ENCODE data around the gene PTPRG. TPM values are rescaled to one million over a fixed set of nuclear protein-coding genes. Genes with fewer than 3 reads are reported as not detected.

PTPRG gene
- total and polyA plus RNA-seq, 4 donors, result 3.6 to 35.6 (median 8.1) TPM

DNA sequence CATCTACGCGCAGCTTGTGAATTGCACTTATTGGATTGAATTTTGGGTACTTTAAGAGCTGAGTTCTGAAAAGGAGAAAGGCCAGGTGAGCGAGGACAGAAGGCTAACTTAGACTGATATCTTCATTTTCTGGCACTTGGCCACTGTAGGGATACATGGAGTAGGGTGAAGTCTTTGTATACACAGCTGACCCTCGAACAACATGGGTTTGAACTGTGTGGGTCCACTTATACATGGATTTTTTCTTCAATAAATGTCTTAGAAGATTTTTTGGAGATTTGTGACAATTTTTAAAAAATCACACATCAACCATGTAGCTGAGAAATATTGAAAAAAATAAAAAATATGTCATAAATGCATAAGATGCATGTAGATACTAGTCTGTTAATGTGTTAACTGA, 18.3 kb downstream of the PTPRG start:
- Histone ChIP-seq H3K27me3 (ENCODE audit: control insufficient read depth in 4 of 4, insufficient read depth in 4 of 4, low read length in 3 of 4) (no peaks in the 10 kb centered on the region), H3K9ac (ENCODE audit: low read depth in 1 of 2, low read length in 2 of 2) (no peak overlapping the region), H3K4me1 (ENCODE audit: control insufficient read depth in 4 of 4, insufficient read depth in 4 of 4, low read length in 3 of 4) (peaks cover 0 to 4% (median 1%) of the 10 kb centered on the region in 4 donors), H3K27ac (ENCODE audit: low read depth in 1 of 2, low read length in 2 of 2) (no peak overlapping the region), H3K4me3 (ENCODE audit: low read depth in 1 of 3, low read length in 3 of 3) (no peak overlapping the region), H3K9me3 (ENCODE audit: control insufficient read depth in 4 of 4, low read length in 3 of 4) (no peaks in the 10 kb centered on the region), H3K36me3 (ENCODE audit: control insufficient read depth in 4 of 4, insufficient read depth in 3 of 4, low read depth in 1 of 4, low read length in 3 of 4) (no peaks in the 10 kb centered on the region)
- TF ChIP-seq, protein P1, sequence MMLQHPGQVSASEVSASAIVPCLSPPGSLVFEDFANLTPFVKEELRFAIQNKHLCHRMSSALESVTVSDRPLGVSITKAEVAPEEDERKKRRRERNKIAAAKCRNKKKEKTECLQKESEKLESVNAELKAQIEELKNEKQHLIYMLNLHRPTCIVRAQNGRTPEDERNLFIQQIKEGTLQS (IDR thresholded peaks at IDR 0.05), result no peak
- TF ChIP-seq, protein P2, sequence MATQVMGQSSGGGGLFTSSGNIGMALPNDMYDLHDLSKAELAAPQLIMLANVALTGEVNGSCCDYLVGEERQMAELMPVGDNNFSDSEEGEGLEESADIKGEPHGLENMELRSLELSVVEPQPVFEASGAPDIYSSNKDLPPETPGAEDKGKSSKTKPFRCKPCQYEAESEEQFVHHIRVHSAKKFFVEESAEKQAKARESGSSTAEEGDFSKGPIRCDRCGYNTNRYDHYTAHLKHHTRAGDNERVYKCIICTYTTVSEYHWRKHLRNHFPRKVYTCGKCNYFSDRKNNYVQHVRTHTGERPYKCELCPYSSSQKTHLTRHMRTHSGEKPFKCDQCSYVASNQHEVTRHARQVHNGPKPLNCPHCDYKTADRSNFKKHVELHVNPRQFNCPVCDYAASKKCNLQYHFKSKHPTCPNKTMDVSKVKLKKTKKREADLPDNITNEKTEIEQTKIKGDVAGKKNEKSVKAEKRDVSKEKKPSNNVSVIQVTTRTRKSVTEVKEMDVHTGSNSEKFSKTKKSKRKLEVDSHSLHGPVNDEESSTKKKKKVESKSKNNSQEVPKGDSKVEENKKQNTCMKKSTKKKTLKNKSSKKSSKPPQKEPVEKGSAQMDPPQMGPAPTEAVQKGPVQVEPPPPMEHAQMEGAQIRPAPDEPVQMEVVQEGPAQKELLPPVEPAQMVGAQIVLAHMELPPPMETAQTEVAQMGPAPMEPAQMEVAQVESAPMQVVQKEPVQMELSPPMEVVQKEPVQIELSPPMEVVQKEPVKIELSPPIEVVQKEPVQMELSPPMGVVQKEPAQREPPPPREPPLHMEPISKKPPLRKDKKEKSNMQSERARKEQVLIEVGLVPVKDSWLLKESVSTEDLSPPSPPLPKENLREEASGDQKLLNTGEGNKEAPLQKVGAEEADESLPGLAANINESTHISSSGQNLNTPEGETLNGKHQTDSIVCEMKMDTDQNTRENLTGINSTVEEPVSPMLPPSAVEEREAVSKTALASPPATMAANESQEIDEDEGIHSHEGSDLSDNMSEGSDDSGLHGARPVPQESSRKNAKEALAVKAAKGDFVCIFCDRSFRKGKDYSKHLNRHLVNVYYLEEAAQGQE (IDR thresholded peaks at IDR 0.05), result no peak
- TF ChIP-seq JUND (IDR thresholded peaks at IDR 0.05) (no peak), FOXA1 (IDR thresholded peaks at IDR 0.05) (no peak), YY1 (IDR thresholded peaks at IDR 0.05) (no peak), HNF4A (conservative IDR thresholded peaks at IDR 0.05) (no peak), TAF1 (conservative IDR thresholded peaks at IDR 0.05) (no peak), NR2F2 (IDR thresholded peaks at IDR 0.05) (no peak), RXRA (IDR thresholded peaks at IDR 0.05) (no peak), EGR1 (IDR thresholded peaks at IDR 0.05; ENCODE audit: low read depth in 2 of 2) (no peak), SP1 (IDR thresholded peaks at IDR 0.05) (no peak)
- TF ChIP-seq, protein P3, sequence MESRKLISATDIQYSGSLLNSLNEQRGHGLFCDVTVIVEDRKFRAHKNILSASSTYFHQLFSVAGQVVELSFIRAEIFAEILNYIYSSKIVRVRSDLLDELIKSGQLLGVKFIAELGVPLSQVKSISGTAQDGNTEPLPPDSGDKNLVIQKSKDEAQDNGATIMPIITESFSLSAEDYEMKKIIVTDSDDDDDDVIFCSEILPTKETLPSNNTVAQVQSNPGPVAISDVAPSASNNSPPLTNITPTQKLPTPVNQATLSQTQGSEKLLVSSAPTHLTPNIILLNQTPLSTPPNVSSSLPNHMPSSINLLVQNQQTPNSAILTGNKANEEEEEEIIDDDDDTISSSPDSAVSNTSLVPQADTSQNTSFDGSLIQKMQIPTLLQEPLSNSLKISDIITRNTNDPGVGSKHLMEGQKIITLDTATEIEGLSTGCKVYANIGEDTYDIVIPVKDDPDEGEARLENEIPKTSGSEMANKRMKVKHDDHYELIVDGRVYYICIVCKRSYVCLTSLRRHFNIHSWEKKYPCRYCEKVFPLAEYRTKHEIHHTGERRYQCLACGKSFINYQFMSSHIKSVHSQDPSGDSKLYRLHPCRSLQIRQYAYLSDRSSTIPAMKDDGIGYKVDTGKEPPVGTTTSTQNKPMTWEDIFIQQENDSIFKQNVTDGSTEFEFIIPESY (IDR thresholded peaks at IDR 0.05), result no peak
- TF ChIP-seq, protein P4, sequence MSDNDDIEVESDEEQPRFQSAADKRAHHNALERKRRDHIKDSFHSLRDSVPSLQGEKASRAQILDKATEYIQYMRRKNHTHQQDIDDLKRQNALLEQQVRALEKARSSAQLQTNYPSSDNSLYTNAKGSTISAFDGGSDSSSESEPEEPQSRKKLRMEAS (IDR thresholded peaks at IDR 0.05), result no peak
- TF ChIP-seq, protein P5, sequence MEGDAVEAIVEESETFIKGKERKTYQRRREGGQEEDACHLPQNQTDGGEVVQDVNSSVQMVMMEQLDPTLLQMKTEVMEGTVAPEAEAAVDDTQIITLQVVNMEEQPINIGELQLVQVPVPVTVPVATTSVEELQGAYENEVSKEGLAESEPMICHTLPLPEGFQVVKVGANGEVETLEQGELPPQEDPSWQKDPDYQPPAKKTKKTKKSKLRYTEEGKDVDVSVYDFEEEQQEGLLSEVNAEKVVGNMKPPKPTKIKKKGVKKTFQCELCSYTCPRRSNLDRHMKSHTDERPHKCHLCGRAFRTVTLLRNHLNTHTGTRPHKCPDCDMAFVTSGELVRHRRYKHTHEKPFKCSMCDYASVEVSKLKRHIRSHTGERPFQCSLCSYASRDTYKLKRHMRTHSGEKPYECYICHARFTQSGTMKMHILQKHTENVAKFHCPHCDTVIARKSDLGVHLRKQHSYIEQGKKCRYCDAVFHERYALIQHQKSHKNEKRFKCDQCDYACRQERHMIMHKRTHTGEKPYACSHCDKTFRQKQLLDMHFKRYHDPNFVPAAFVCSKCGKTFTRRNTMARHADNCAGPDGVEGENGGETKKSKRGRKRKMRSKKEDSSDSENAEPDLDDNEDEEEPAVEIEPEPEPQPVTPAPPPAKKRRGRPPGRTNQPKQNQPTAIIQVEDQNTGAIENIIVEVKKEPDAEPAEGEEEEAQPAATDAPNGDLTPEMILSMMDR (IDR thresholded peaks at IDR 0.05; ENCODE audit: low read depth, low read length, missing input control), result no peak
- WGBS, result 96% methylated on average over 4 of the region's 4 CpGs
- no peak for DNase-seq (ENCODE audit: low spot score)

DNA sequence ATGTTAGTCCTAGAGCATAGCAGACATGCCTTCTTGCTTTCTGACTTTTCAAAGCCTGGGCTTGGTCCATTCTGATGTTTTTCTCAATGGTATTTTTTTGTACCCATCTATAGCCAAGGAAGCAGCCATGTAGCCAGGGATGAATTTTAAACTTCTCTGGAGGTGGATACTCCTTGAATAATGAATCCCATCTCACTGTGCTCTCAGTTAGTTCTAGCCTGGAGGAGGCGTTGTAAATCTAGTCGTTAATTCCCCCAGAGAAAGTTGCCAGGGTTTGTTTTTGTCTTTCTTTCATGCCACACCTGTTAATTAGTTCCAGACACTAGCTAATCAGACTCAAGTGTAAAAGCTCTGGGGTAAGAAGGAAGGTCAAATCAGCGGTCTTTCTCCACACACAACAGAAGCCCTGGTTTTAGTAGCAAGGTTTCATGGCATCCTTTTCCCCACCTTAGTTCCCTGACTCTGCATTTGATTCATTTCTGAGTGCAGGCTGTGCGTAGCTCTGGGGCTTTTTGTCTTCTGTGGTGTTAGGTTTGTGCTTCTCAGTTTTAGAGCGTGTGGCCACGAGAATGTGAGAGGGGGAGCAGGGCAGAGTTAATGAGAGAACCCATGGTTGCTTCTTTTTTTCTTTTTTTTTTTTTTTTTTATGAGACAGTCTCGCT, 19.7 kb downstream of the PTPRG start:
- DNase-seq (ENCODE audit: low spot score), result no peak
- Histone ChIP-seq H3K4me3 (ENCODE audit: low read depth in 1 of 3, low read length in 3 of 3) (no peak overlapping the region), H3K9me3 (ENCODE audit: control insufficient read depth in 4 of 4, low read length in 3 of 4) (no peaks in the 10 kb centered on the region), H3K4me1 (ENCODE audit: control insufficient read depth in 4 of 4, insufficient read depth in 4 of 4, low read length in 3 of 4) (peaks cover 0 to 4% (median 1%) of the 10 kb centered on the region in 4 donors), H3K9ac (ENCODE audit: low read depth in 1 of 2, low read length in 2 of 2) (no peak overlapping the region), H3K36me3 (ENCODE audit: control insufficient read depth in 4 of 4, insufficient read depth in 3 of 4, low read depth in 1 of 4, low read length in 3 of 4) (no peaks in the 10 kb centered on the region), H3K27ac (ENCODE audit: low read depth in 1 of 2, low read length in 2 of 2) (no peak overlapping the region), H3K27me3 (ENCODE audit: control insufficient read depth in 4 of 4, insufficient read depth in 4 of 4, low read length in 3 of 4) (no peaks in the 10 kb centered on the region)
- 87% methylated on average over 7 of the region's 7 CpGs for WGBS
- no peak for TF ChIP-seq YY1 (IDR thresholded peaks at IDR 0.05)
- TF ChIP-seq, protein P3 (IDR thresholded peaks at IDR 0.05), result no peak
- TF ChIP-seq RAD21 (IDR thresholded peaks at IDR 0.05), result no peak
- TF ChIP-seq TAF1 (conservative IDR thresholded peaks at IDR 0.05), result no peak
- TF ChIP-seq, protein P2 (IDR thresholded peaks at IDR 0.05), result no peak
- no peak for TF ChIP-seq EGR1 (IDR thresholded peaks at IDR 0.05; ENCODE audit: low read depth in 2 of 2)

Data from liver (tissue), 9 donors.